VCaP (cell line): Measurements from ENCODE around the gene KCNJ1.
A peak's percentile ranks its signal among the peaks of the same experiment; 100 is the strongest.

Source experiments
- H3K27ac ChIP-seq: fragments of 450-650 bp; 2 replicates; pipeline ENCODE4 v1.5.1; 2017
- CTCF ChIP-seq: fragments of 450-650 bp; conservative IDR thresholded peaks from 2 replicates; pipeline ENCODE4 v1.5.1; 2017; ENCODE audit warnings: mild to moderate bottlenecking, moderate library complexity

Gene KCNJ1

DNA sequence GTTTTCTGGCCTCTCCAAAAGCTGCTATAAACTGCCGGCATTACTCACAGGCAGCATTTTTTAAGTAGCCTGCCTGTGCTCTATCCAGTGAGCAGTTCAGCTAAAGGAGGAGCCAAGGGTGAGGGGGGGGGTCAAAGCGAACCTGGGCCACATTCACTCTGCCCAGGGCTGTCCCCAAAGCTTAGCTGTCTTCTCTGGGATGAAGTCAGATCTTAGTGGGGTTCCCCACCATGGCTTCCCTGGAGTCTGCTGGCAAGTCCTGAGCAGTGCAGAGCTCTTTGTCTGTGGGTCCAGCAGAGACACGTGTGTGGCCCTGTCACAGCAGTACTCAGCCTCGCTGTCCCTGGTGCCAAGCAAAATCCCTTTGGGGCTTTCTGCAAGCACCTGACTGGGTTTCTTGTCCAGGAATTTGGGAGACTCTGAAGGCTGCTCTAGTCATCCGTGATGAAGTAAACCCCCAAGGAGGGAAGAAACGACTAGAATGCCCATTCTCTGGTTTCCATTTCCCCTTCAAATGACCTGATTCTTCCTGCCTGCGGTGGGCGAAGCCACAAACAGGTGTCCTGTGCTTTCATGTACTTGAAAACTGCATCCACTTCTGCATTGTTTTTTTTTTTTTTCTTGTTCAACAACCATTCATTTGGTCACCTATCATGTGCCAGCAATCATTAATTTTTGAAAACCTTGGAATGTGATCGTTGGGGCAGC, 26.6 kb upstream of the KCNJ1 start:
- peak overlapping the region; percentile 54 for H3K27ac ChIP-seq
- TF ChIP-seq CTCF = no peak

DNA sequence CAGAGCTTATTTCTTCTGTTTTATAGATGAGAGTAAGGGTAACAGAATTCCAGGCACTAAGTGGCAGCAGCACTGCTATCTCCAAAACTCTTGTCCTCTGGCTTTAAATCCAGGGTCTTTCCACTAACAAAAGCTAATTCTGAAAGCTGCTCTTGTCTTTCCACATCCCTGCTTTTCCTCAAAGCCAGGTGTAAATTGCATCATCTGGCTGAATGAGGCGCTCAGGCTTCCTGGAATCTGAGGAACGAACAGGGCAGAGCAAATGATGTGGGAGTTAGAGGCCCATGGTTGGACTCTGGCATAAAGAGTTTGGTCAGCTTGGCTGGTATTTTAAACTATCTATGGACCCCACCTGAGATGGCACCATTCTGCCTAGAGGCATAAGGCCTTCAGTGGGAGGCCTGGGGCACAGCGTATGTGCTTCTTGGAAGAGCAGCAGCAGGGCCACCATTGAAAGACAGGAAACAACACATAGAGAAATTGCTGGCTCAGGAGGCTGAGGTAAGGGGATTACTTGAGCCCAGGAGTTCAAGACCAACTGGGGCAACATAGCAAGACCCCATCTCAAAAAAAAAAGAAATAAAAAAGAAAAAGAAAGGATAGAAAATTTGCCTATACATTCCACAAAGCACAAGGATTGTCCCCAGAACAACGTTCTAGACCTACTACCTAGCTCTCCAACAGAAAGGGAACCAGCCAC, 25.9 kb upstream of the KCNJ1 start:
- H3K27ac ChIP-seq = peak overlapping the region; percentile 54; the same call in 1 of the 2 replicates
- TF ChIP-seq CTCF = no peak

DNA sequence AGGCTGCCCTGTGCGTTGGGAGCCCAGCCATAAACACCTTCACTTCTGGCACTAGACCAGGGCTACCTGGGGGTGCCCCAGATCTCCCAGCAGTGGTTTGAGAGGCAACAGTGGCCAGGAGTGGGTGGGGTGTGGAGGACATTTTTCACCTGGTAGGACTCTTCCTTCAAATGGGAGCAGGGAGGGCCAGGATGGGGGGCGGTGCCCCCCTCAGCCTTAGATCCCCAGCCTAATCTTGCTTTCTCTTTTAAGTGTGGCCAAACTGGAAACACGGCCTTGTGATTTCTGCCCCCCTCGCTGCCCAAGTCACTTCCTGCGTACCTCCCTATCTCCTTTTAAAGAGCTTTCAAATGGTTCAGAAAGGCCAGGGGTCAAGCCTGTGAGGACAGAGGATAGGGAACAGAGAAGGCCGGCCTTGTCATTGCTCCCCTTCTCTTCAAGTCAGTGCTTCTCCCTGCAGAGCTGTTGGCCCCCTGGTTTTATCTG, 24.9 kb upstream of the KCNJ1 start:
- no peak for TF ChIP-seq CTCF
- H3K27ac ChIP-seq = peak overlapping the region; percentile 48; the same call in 1 of the 2 replicates

GRCh38 chr11:128890543-128891368, 23.7 kb upstream of the KCNJ1 start, which contains the start of gene KCNJ5:
Gene KCNJ5, plus strand, starts transcription at chr11:128891356. Its CDS starts 19,918 bp downstream, at chr11:128911274.
- 0 out of 2 replicates have a peak, but pooled peaks have one; percentile 11 for TF ChIP-seq CTCF
- peak within 1 kb of the TSS; percentile 48; the same call in 1 of the 2 replicates for H3K27ac ChIP-seq

GRCh38 chr11:128890216-128890542, 23.1 kb upstream of the KCNJ1 start:
- H3K27ac ChIP-seq = peak overlapping the region; percentile 48; the same call in 1 of the 2 replicates
- no peak for TF ChIP-seq CTCF

DNA sequence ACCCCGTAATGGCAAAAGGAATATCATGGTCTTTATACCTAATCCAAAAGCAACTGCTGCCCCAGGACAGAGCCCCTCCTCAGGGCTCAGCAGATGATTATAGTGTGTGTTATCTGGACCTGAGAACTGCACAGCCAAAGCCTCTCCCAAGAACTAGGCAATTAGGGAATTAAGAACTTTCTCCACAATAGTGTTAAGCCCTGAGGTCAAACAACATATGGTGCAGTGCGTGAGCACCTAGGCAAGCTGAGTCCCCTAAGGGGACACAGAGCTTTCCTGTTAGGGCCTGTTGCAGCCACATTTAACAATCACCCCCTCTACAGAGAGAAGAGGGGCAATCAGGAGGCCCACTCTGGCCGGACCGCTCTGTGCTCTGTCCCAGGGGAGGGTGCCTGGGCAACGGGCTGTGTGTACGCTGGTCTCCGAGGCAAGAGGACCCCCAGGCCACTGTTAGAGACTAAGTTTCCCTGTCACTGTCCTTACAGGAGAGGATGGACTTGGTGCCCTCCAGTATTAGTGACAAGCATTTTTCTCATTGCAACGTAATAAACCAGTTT, 22.6 kb upstream of the KCNJ1 start:
- no peak for TF ChIP-seq CTCF
- peak overlapping the region; percentile 48; the same call in 1 of the 2 replicates for H3K27ac ChIP-seq
